HepG2 (cell line): ENCODE data around the gene LITAFD. TPM values are rescaled to one million over a fixed set of nuclear protein-coding genes. Genes with fewer than 3 reads are reported as not detected.

Experiments used
- ATAD3A ChIP-seq: sonication (generic); formaldehyde crosslinking; IDR thresholded peaks from 2 replicates; pipeline ENCODE4 v1.4.0; 2020; ENCODE audit warnings: missing genetic modification reagents
- CCAR2 ChIP-seq: fragments of 200-400 bp; formaldehyde crosslinking; optimal IDR thresholded peaks from 2 replicates; pipeline ENCODE3; 2018; ENCODE audit warnings: low read depth, mild to moderate bottlenecking, low read length, moderate library complexity
- E2F5 ChIP-seq: sonication (generic); formaldehyde crosslinking; conservative IDR thresholded peaks from 2 replicates; pipeline ENCODE4 v1.4.0; 2020; ENCODE audit warnings: missing genetic modification reagents
- ETS1 ChIP-seq: sonication (generic); formaldehyde crosslinking; IDR thresholded peaks from 2 replicates; pipeline ENCODE4 v1.4.0; 2020; ENCODE audit warnings: missing genetic modification reagents
- GATAD1 ChIP-seq: IDR thresholded peaks from 2 replicates; pipeline ENCODE4 v1.6.1; 2016; ENCODE audit warnings: missing genetic modification reagents, missing compliant biosample characterization
- IKZF5 ChIP-seq: IDR thresholded peaks from 2 replicates; pipeline ENCODE4 v1.6.1; 2018; ENCODE audit warnings: missing genetic modification reagents, mild to moderate bottlenecking, missing compliant biosample characterization
- KAT8 ChIP-seq: IDR thresholded peaks from 2 replicates; pipeline ENCODE4 v1.6.1; 2016; ENCODE audit warnings: missing genetic modification reagents, missing compliant biosample characterization
- PHF21A ChIP-seq: sonication (generic); formaldehyde crosslinking; IDR thresholded peaks from 2 replicates; pipeline ENCODE4 v1.5.0; 2020; ENCODE audit warnings: mild to moderate bottlenecking, missing genetic modification reagents
- RARG ChIP-seq: sonication (generic); formaldehyde crosslinking; IDR thresholded peaks from 2 replicates; pipeline ENCODE4 v1.4.0; 2020; ENCODE audit warnings: low read depth, mild to moderate bottlenecking, missing genetic modification reagents
- SIN3A ChIP-seq: IDR thresholded peaks from 2 replicates; pipeline ENCODE4 v1.6.1; 2011; ENCODE audit warnings: low read depth, mild to moderate bottlenecking, control low read depth, low read length, borderline replicate concordance
- STAG1 ChIP-seq: sonication (generic); formaldehyde crosslinking; IDR thresholded peaks from 2 replicates; pipeline ENCODE4 v1.4.0; 2020; ENCODE audit warnings: missing genetic modification reagents
- ZBTB3 ChIP-seq: sonication (generic); formaldehyde crosslinking; IDR thresholded peaks from 2 replicates; pipeline ENCODE4 v1.4.0; 2020; ENCODE audit warnings: low read depth, mild to moderate bottlenecking, moderate library complexity, missing genetic modification reagents, borderline replicate concordance
- ZBTB37 ChIP-seq: sonication (generic); formaldehyde crosslinking; IDR thresholded peaks from 2 replicates; pipeline ENCODE4 v1.4.0; 2020; ENCODE audit warnings: mild to moderate bottlenecking, missing genetic modification reagents
- ZBTB4 ChIP-seq: sonication (generic); formaldehyde crosslinking; IDR thresholded peaks from 2 replicates; pipeline ENCODE4 v1.4.0; 2020; ENCODE audit warnings: missing genetic modification reagents, mild to moderate bottlenecking, borderline replicate concordance
- ZNF337 ChIP-seq: sonication (generic); formaldehyde crosslinking; IDR thresholded peaks from 2 replicates; pipeline ENCODE4 v1.5.1; 2020; ENCODE audit warnings: missing genetic modification reagents, low read depth, mild to moderate bottlenecking, borderline replicate concordance
- ZNF367 ChIP-seq: sonication (generic); formaldehyde crosslinking; IDR thresholded peaks from 2 replicates; pipeline ENCODE4 v1.4.0; 2020; ENCODE audit warnings: missing genetic modification reagents, borderline replicate concordance
- ZNF451 ChIP-seq: sonication (generic); formaldehyde crosslinking; IDR thresholded peaks from 2 replicates; pipeline ENCODE4 v1.5.0; 2020; ENCODE audit warnings: mild to moderate bottlenecking, missing genetic modification reagents
- ZNF879 ChIP-seq: sonication (generic); formaldehyde crosslinking; IDR thresholded peaks from 2 replicates; pipeline ENCODE4 v1.8.1; 2023; ENCODE audit warnings: missing genetic modification reagents
- ZSCAN22 ChIP-seq: sonication (generic); formaldehyde crosslinking; IDR thresholded peaks from 2 replicates; pipeline ENCODE4 v1.4.0; 2020; ENCODE audit warnings: mild to moderate bottlenecking, missing genetic modification reagents
- polyA plus RNA-seq, 8 experiments: library from polyadenylated mRNA; depleted of rRNA in 3 of 8; stranded (reverse) in 7 of 8; unstranded in 1 of 8; fragments of >200 nt; fragmentation: Illumina TruSeq in 4 of 8; extraction: Trizol in 4 of 8; gene quantifications; 2 replicates each; pipeline versions ENCODE4 v1.2.1 to v1.2.3, GENCODE V29; 2011 to 2016; ENCODE audit warnings: low read depth in 4 of 8, missing spikeins in 1 of 8, mixed read lengths in 1 of 8; ENCODE audit not compliant: insufficient read depth in 1 of 8
- total RNA-seq, 5 experiments: library from RNA; depleted of rRNA; stranded (reverse); fragments of >200 nt; fragmentation: Illumina TruSeq; extraction: Trizol; gene quantifications; 2 replicates each; pipeline ENCODE4 v1.2.3, GENCODE V29; 2016; ENCODE audit warnings: low read depth in 1 of 5
- TF ChIP-seq, protein P1 (sequence below): sonication (generic); formaldehyde crosslinking; IDR thresholded peaks from 2 replicates; pipeline ENCODE4 v1.8.0; 2022; ENCODE audit warnings: missing genetic modification reagents, mild to moderate bottlenecking, borderline replicate concordance

The LITAFD gene
- total and polyA plus RNA-seq, 2 of the 13 experiments (the other 11 are each of a cell fraction or from before 2014, with no cell fraction given): not detected

DNA sequence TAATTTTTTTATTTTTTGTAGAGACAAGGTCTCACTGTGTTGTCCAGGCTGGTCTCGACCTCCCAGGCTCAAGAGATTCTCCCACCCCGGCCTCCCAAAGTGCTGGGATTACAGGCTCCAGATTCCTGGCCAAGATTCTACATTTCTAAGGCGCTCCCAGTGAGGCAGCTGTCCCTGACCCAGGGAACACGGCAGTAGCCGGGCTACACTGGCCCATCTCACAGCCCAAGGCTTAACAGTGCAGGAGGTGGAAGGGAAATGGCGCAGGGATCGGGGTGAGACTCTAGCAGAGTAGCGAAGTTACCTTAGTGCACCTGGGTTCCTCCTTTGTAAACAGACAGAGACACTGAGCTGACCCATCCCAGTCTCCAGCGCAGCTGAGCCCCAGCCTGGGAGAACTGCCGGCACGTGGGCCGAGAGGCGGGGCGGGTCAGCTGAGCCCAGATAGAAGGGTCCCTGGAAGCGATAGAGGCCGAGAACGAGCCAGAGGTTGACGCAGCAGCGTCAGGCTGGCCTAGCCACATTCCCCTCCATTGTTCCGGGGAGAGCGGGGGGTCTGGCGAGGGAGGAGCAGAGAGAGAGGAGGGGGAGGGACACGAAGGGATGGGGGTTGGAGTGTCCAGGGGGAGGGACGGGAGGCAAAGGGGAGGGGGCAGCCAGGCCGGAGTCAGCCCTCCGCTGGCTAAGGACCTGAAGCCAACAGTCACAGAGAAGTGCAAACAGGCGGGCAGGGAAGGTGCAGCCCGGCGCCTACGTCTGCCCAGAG, 15.8 kb upstream of the LITAFD start (continued):
- TF ChIP-seq PHF21A (CRISPR knock-in tag): peak; percentile 58
- peak; percentile 80; the same call in 1 of the 2 replicates for TF ChIP-seq IKZF5
- TF ChIP-seq ZNF337 (CRISPR knock-in tag): no peak
- no peak; the same call in 1 of the 2 replicates for TF ChIP-seq ETS1 (CRISPR knock-in tag)
- TF ChIP-seq RARG (CRISPR knock-in tag): no peak
- TF ChIP-seq ZBTB37: no peak
- no peak for TF ChIP-seq ZNF367
- TF ChIP-seq ZNF879 (CRISPR knock-in tag): no peak; the same call in 1 of the 2 replicates
- no peak for TF ChIP-seq ZNF451 (CRISPR knock-in tag)
- peak; percentile 36; the same call in 1 of the 2 replicates for TF ChIP-seq KAT8 (CRISPR knock-in tag)
- peak; percentile 58; the same call in 1 of the 2 replicates for TF ChIP-seq GATAD1 (CRISPR knock-in tag)
- no peak for TF ChIP-seq ZBTB4 (CRISPR knock-in tag)
- no peak for TF ChIP-seq STAG1 (CRISPR knock-in tag)
- TF ChIP-seq ZSCAN22 (CRISPR knock-in tag): no peak
- no peak for TF ChIP-seq E2F5 (CRISPR knock-in tag)
- TF ChIP-seq, protein P1, sequence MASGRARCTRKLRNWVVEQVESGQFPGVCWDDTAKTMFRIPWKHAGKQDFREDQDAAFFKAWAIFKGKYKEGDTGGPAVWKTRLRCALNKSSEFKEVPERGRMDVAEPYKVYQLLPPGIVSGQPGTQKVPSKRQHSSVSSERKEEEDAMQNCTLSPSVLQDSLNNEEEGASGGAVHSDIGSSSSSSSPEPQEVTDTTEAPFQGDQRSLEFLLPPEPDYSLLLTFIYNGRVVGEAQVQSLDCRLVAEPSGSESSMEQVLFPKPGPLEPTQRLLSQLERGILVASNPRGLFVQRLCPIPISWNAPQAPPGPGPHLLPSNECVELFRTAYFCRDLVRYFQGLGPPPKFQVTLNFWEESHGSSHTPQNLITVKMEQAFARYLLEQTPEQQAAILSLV: peak; percentile 78; the same call in 1 of the 2 replicates
- TF ChIP-seq ZBTB3 (CRISPR knock-in tag): peak; percentile 58; the same call in 1 of the 2 replicates
- no peak for TF ChIP-seq ATAD3A
- TF ChIP-seq CCAR2: no peak
- peak; percentile 89; the same call in 1 of the 2 replicates for TF ChIP-seq SIN3A
